ENCODE results near the gene ZXDC. TPM values are rescaled to one million over a fixed set of nuclear protein-coding genes. Genes with fewer than 3 reads are reported as not detected.

The ZXDC gene
- polyA plus RNA-seq, 1 experiment: 9.5 TPM

DNA sequence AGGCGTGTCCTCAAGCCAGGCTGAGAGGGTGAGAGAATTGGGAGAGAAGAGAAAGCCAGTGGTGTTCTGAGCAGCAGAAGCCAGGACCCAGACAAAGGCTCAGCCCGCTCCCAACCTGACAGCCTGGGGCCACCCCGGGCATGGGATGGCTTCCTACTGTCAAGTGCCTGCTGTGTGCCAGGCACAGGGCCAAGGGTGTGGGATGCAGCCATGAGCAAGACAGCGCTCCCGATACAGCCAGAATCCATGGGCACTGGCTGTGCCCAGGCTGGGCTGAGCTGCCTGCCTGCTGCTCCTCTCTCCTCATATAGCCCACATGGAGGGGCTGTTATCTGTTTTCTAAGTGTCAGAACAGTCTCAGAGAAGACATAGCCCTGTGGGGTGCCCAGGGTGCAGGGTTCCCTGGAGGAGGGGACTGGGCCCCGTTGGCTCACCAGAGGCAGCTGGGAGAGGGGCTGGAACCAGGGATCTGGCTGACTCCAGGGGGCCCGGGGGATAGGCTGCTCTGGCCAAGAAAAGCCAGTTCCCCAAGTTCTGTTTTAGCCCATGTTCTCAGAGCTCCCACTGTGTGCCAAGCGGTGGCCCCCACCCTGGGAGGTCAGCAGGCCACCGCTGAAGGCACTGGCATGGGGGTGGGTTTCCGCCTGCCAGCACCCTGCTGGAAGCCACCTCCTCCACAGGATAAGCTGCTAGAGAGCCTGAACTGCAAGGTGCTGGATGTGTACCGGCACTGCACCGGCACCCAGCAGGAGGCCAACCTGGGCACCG lies 42.0 kb downstream of the ZXDC start:
- H3K9me3 ChIP-seq (ENCODE audit: control insufficient read depth, insufficient read depth, low read length): peaks cover 3% of the 10 kb centered on the region; the same call in 1 of the 2 replicates
- POLR2A ChIA-PET: interaction anchor here (0.6 kb wide), 1 partner anchor 350 kb away, joined by 5 read pairs; the partner anchor contains the start of gene SLC41A3
- DNase-seq (ENCODE audit: low read depth, low spot score): no peak
- H3K27ac ChIP-seq (ENCODE audit: low read depth, low read length): no peak overlapping the region
- CTCF ChIA-PET: no interaction called here
- no peaks in the 10 kb centered on the region for H3K27me3 ChIP-seq (ENCODE audit: control insufficient read depth, insufficient read depth, low read length)
- TF ChIP-seq, protein P1, sequence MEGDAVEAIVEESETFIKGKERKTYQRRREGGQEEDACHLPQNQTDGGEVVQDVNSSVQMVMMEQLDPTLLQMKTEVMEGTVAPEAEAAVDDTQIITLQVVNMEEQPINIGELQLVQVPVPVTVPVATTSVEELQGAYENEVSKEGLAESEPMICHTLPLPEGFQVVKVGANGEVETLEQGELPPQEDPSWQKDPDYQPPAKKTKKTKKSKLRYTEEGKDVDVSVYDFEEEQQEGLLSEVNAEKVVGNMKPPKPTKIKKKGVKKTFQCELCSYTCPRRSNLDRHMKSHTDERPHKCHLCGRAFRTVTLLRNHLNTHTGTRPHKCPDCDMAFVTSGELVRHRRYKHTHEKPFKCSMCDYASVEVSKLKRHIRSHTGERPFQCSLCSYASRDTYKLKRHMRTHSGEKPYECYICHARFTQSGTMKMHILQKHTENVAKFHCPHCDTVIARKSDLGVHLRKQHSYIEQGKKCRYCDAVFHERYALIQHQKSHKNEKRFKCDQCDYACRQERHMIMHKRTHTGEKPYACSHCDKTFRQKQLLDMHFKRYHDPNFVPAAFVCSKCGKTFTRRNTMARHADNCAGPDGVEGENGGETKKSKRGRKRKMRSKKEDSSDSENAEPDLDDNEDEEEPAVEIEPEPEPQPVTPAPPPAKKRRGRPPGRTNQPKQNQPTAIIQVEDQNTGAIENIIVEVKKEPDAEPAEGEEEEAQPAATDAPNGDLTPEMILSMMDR (IDR thresholded peaks at IDR 0.05; ENCODE audit: low read depth, low read length): no peak
- no peak overlapping the region for H3K4me3 ChIP-seq (ENCODE audit: low read depth, low read length)

DNA sequence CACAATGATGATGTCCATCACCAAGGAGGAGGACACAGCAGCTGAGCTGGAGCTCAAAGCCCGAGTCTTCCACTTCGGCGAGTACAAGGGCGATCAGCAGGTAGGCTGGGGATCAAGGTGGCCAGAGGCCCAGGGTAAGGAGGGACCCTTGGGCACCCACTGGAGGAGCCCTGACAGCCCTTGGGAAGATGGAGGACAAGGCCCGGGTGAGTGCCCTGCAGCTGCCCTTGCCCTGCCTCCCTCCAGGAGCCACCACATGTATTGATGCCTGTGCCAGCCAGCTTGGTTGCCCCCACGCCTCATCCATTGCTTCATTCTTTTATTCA lies 42.6 kb downstream of the ZXDC start:
- no peak for DNase-seq (ENCODE audit: low read depth, low spot score)
- TF ChIP-seq, protein P1 (IDR thresholded peaks at IDR 0.05; ENCODE audit: low read depth, low read length): no peak
- Histone ChIP-seq H3K27me3 (ENCODE audit: control insufficient read depth, insufficient read depth, low read length) (no peaks in the 10 kb centered on the region), H3K9me3 (ENCODE audit: control insufficient read depth, insufficient read depth, low read length) (peaks cover 3% of the 10 kb centered on the region; the same call in 1 of the 2 replicates), H3K4me3 (ENCODE audit: low read depth, low read length) (no peak overlapping the region), H3K27ac (ENCODE audit: low read depth, low read length) (no peak overlapping the region)
- ChIA-PET CTCF (no interaction called here), POLR2A (no interaction called here)

DNA sequence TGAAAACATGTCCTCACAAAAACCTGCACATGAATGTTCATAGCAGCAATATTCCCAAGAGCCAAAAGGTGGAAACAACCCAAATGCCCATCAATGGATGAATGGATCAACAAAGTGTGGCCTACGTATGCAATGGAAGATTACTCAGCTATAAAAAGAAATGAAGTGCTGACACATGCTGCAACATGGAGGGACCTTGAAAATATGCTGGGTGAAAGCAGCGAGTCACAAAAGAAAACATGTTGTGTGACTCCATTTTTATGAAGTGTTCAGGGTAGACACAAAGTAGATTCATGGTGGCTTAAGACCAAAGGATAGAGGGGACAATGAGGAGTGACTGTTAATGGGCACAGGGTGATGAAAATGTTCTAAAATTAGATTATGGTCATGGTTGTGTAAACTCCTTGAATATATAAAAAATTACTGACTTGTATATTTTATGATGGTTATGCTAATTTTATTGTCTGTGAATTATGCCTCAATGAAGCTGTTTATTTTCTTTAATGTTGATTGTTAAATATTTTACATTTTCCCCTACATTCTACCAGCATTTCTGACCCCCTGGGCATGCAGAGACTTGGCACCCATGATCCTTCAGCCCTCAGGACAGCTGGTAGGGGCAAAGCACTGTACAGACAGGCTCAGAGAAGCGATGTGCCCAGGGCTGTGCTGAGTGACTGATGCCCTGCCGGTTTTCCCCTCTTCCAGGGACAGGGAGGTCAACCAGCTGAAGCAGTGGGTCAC lies 43.2 kb downstream of the ZXDC start:
- H3K27me3 ChIP-seq (ENCODE audit: control insufficient read depth, insufficient read depth, low read length): no peaks in the 10 kb centered on the region
- no peak for DNase-seq (ENCODE audit: low read depth, low spot score)
- H3K4me3 ChIP-seq (ENCODE audit: low read depth, low read length): no peak overlapping the region
- POLR2A ChIA-PET: no interaction called here
- CTCF ChIA-PET: no interaction called here
- no peak overlapping the region for H3K27ac ChIP-seq (ENCODE audit: low read depth, low read length)
- peaks cover 3% of the 10 kb centered on the region; the same call in 1 of the 2 replicates for H3K9me3 ChIP-seq (ENCODE audit: control insufficient read depth, insufficient read depth, low read length)
- TF ChIP-seq, protein P1 (IDR thresholded peaks at IDR 0.05; ENCODE audit: low read depth, low read length): no peak

DNA sequence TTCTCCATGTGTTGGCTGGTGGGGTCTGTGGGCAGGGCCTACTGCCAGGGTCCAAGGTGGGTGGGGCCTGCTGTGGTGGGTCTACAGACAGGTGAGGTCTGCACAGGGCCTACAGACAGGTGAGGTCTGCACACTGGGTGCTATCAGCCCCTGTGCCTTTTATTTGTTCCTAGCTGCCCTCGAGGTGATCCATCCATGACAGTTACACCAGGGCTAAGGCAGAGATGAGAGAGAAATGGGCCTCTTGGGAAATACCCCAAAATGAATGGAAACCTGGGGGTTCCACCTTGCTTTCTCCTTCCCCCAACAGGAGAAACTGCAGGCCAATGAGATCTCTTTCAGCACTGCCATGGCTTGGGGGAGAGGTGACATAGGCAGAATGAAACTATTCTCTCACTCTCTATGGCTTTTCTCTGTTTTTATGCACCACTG lies 44.6 kb downstream of the ZXDC start:
- Histone ChIP-seq H3K27me3 (ENCODE audit: control insufficient read depth, insufficient read depth, low read length) (no peaks in the 10 kb centered on the region), H3K9me3 (ENCODE audit: control insufficient read depth, insufficient read depth, low read length) (peaks cover 5% of the 10 kb centered on the region), H3K4me3 (ENCODE audit: low read depth, low read length) (no peak overlapping the region), H3K27ac (ENCODE audit: low read depth, low read length) (no peak overlapping the region)
- ChIA-PET POLR2A (no interaction called here), CTCF (interaction anchor here (1.2 kb wide), 1 partner anchor 43 kb away, joined by 3 read pairs; no protein-coding TSS in a partner anchor)
- TF ChIP-seq, protein P1 (IDR thresholded peaks at IDR 0.05; ENCODE audit: low read depth, low read length): no peak
- DNase-seq (ENCODE audit: low read depth, low spot score): no peak

DNA sequence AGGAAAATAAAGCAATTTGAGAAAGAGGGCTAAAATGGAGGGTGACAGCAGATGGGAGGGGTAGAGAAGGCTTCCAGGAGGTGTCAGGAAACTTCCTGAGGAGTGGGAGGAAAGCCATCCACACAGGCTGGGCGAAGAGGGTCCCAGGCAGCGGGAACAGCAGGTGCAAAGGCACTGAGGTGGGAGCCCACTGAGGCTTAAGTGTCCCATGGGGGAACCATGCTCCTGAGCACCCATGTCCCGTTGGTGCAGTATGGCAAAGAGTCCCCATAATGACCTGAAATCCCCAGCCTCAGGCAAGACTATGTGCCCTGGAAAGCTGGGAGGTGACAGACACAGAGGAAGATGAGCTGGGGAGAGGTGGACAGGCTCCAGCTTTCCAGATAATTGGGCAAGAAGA lies 50.9 kb downstream of the ZXDC start:
- no peak for DNase-seq (ENCODE audit: low read depth, low spot score)
- Histone ChIP-seq H3K9me3 (ENCODE audit: control insufficient read depth, insufficient read depth, low read length) (peaks cover 4% of the 10 kb centered on the region), H3K4me3 (ENCODE audit: low read depth, low read length) (no peak overlapping the region), H3K27me3 (ENCODE audit: control insufficient read depth, insufficient read depth, low read length) (no peaks in the 10 kb centered on the region), H3K27ac (ENCODE audit: low read depth, low read length) (no peak overlapping the region)
- POLR2A ChIA-PET: no interaction called here
- CTCF ChIA-PET: no interaction called here
- TF ChIP-seq, protein P1 (IDR thresholded peaks at IDR 0.05; ENCODE audit: low read depth, low read length): no peak

Data from AG04450 (cell line).